Measurements from ENCODE around the gene DLG5. TPM values are rescaled to one million over a fixed set of nuclear protein-coding genes. Genes with fewer than 3 reads are reported as not detected.

Gene DLG5
- total and polyA plus RNA-seq, 10 of the 15 experiments (the other 5 are each of a cell fraction or from before 2014, with no cell fraction given) = 0.18 to 6.6 (median 2.7) TPM

- H2AFZ ChIP-seq (ENCODE audit: control insufficient read depth, low read depth, low read length) = no peak overlapping the region; the same call in 1 of the 2 replicates
- POLR2A ChIA-PET = interaction anchor here (0.6 to 1.1 kb wide), 2 partner anchors 9 to 10 kb away, joined by 3 to 4 read pairs; no protein-coding TSS in a partner anchor
- H3K79me2 ChIP-seq (ENCODE audit: control insufficient read depth, insufficient read depth, low read length) = no peaks in the 10 kb centered on the region
- ATAC-seq (peak; percentile 91), DNase-seq (ENCODE audit: low read depth, low spot score) (no peak), FAIRE-seq (peak; percentile 76)
- H3K9ac ChIP-seq (ENCODE audit: control insufficient read depth, insufficient read depth, low read length) = no peak overlapping the region
- CTCF ChIA-PET = interaction anchor here (0.6 to 3.0 kb wide), 36 partner anchors 8 to 1393 kb away, joined by 3 to 16 read pairs (median 4); partner anchors contain the start of gene POLR3A
- BruUV-seq (replicated peaks) = no TSS peak
- SMC1A ChIA-PET (ENCODE audit: uncharacterized antibody, unreplicated experiment) = interaction anchor here (0.7 to 1.9 kb wide), 8 partner anchors 10 to 199 kb away, joined by 3 to 10 read pairs (median 4); partner anchors contain the start of gene POLR3A
- 32% methylated on average over 21 of the region's 21 CpGs for WGBS (ENCODE audit: insufficient coverage, insufficient replicate concordance, low lambda C conversion rate, missing lambda C conversion rate)
- peaks cover 0 to 3% of the 10 kb centered on the region in 2 experiments; a peak in 3 of 4 replicates for H3K36me3 ChIP-seq (ENCODE audit: control insufficient read depth in 2 of 2, insufficient read depth in 2 of 2, low read length in 1 of 2)
- H3K27me3 ChIP-seq (replicated peaks in 1 of 2; ENCODE audit: control insufficient read depth in 2 of 2, insufficient read depth in 2 of 2, low read length in 1 of 2) = no peaks in the 10 kb centered on the region
- H3K27ac ChIP-seq (ENCODE audit: control insufficient read depth, insufficient read depth) = no peak overlapping the region
- H3K4me1 ChIP-seq (ENCODE audit: control insufficient read depth, insufficient read depth, low read length) = peaks cover 9% of the 10 kb centered on the region
- TF ChIP-seq YBX1 (IDR thresholded peaks at IDR 0.05) (no peak), ZNF24 (IDR thresholded peaks at IDR 0.05) (no peak), RB1 (IDR thresholded peaks at IDR 0.05; ENCODE audit: borderline replicate concordance) (peak; percentile 88; the same call in 1 of the 2 replicates), IKZF2 (IDR thresholded peaks at IDR 0.05) (peak in 1 of 2 experiments; percentile 9; a peak in 1 of 4 replicates), SPI1 (IDR thresholded peaks at IDR 0.05; ENCODE audit: borderline replicate concordance, insufficient read depth, low read depth, low read length) (no peak), BCL11A (IDR thresholded peaks at IDR 0.05; ENCODE audit: low read depth, low read length) (no peak), PBX3 (IDR thresholded peaks at IDR 0.05; ENCODE audit: insufficient replicate concordance, low read depth, low read length) (no peak), ZNF274 (IDR thresholded peaks at IDR 0.05; ENCODE audit: insufficient read depth, insufficient read length) (no peak), SMC3 (IDR thresholded peaks at IDR 0.05; ENCODE audit: borderline replicate concordance, low read length) (peak; percentile 85), CTCF (IDR thresholded peaks at IDR 0.05 in 2 of 3, conservative IDR thresholded peaks at IDR 0.05 in 1 of 3; ENCODE audit: control insufficient read depth in 2 of 3, extremely low read depth in 1 of 3, insufficient read depth in 1 of 3, low read depth in 3 of 3, low read length in 3 of 3) (peak; percentile 93 to 96 (median 95)), IKZF1 (conservative IDR thresholded peaks at IDR 0.05) (0 out of 2 replicates have a peak, but pooled peaks have one; percentile 38), CREB1 (IDR thresholded peaks at IDR 0.05; ENCODE audit: low read depth) (no peak), NR2C2 (IDR thresholded peaks at IDR 0.05; ENCODE audit: borderline replicate concordance, control insufficient read depth, insufficient read length, low read depth) (no peak), PAX5 (IDR thresholded peaks at IDR 0.05; ENCODE audit: borderline replicate concordance, low read depth, low read length) (no peak), YY1 (IDR thresholded peaks at IDR 0.05; ENCODE audit: low read depth, low read length) (peak; percentile 45; the same call in 1 of the 2 replicates), CEBPZ (IDR thresholded peaks at IDR 0.05; ENCODE audit: low read depth, low read length) (no peak), RAD21 (IDR thresholded peaks at IDR 0.05; ENCODE audit: insufficient read depth, low read depth, low read length) (peak; percentile 76)
- H3K9me3 ChIP-seq (replicated peaks; ENCODE audit: control insufficient read depth, insufficient read depth, low read length) = no peaks in the 10 kb centered on the region
- no peak overlapping the region for H3K4me3 ChIP-seq
- no peaks in the 10 kb centered on the region for H4K20me1 ChIP-seq (ENCODE audit: control insufficient read depth, insufficient read depth)
- RAD21 ChIA-PET (ENCODE audit: unreplicated experiment) = interaction anchor here (0.9 to 1.9 kb wide), 5 partner anchors 27 to 1348 kb away, joined by 3 to 7 read pairs (median 4); no protein-coding TSS in a partner anchor
- intact Hi-C loops (cut with micrococcal nuclease; ENCODE audit: unreplicated experiment) (loop anchor here (5.0 kb wide), 4 partner anchors 80 to 1350 kb away; partner anchors contain the start of genes DLG5 and POLR3A), in situ Hi-C loops (cut with MboI) (no loop called here)
- H3K4me2 ChIP-seq (ENCODE audit: control insufficient read depth, insufficient read depth) = no peak overlapping the region
These were observed 79.7 kb downstream of the DLG5 start for GRCh38 chr10:77846718-77847311.
